Measurements from ENCODE around the gene GSTK1. TPM values are rescaled to one million over a fixed set of nuclear protein-coding genes. Genes with fewer than 3 reads are reported as not detected.

The GSTK1 gene
- total and polyA plus RNA-seq, 10 of the 15 experiments (the other 5 are each of a cell fraction or from before 2014, with no cell fraction given), result 76.2 to 166 (median 127) TPM

GRCh38 chr7:143243111-143243510, 20.1 kb upstream of the GSTK1 start (continued):
- TF ChIP-seq, protein P1, sequence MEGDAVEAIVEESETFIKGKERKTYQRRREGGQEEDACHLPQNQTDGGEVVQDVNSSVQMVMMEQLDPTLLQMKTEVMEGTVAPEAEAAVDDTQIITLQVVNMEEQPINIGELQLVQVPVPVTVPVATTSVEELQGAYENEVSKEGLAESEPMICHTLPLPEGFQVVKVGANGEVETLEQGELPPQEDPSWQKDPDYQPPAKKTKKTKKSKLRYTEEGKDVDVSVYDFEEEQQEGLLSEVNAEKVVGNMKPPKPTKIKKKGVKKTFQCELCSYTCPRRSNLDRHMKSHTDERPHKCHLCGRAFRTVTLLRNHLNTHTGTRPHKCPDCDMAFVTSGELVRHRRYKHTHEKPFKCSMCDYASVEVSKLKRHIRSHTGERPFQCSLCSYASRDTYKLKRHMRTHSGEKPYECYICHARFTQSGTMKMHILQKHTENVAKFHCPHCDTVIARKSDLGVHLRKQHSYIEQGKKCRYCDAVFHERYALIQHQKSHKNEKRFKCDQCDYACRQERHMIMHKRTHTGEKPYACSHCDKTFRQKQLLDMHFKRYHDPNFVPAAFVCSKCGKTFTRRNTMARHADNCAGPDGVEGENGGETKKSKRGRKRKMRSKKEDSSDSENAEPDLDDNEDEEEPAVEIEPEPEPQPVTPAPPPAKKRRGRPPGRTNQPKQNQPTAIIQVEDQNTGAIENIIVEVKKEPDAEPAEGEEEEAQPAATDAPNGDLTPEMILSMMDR (IDR thresholded peaks at IDR 0.05 in 2 of 3, conservative IDR thresholded peaks at IDR 0.05 in 1 of 3; ENCODE audit: control insufficient read depth in 2 of 3, extremely low read depth in 1 of 3, insufficient read depth in 1 of 3, low read depth in 3 of 3, low read length in 3 of 3), result no peak

GRCh38 chr7:143243614-143244013, 19.6 kb upstream of the GSTK1 start:
- SMC1A ChIA-PET (ENCODE audit: uncharacterized antibody, unreplicated experiment), result interaction anchor here (1.1 to 1.5 kb wide), 2 partner anchors 65 to 173 kb away, joined by 3 read pairs; no protein-coding TSS in a partner anchor
- TF ChIP-seq FOXM1 (IDR thresholded peaks at IDR 0.05; ENCODE audit: low read depth, low read length) (no peak), KDM1A (IDR thresholded peaks at IDR 0.05; ENCODE audit: borderline replicate concordance) (no peak), BCL11A (IDR thresholded peaks at IDR 0.05; ENCODE audit: low read depth, low read length) (no peak), NR2C2 (IDR thresholded peaks at IDR 0.05; ENCODE audit: borderline replicate concordance, control insufficient read depth, insufficient read length, low read depth) (no peak), TBL1XR1 (IDR thresholded peaks at IDR 0.05; ENCODE audit: low read depth, low read length) (no peak), CEBPZ (IDR thresholded peaks at IDR 0.05; ENCODE audit: low read depth, low read length) (no peak), GATAD2B (conservative IDR thresholded peaks at IDR 0.05; ENCODE audit: low read depth) (no peak), YY1 (IDR thresholded peaks at IDR 0.05; ENCODE audit: low read depth, low read length) (no peak), RCOR1 (conservative IDR thresholded peaks at IDR 0.05; ENCODE audit: low read depth, low read length) (no peak), MXI1 (IDR thresholded peaks at IDR 0.05; ENCODE audit: low read depth, low read length) (no peak), SMC3 (IDR thresholded peaks at IDR 0.05; ENCODE audit: borderline replicate concordance, low read length) (no peak), ZBED1 (IDR thresholded peaks at IDR 0.05; ENCODE audit: borderline replicate concordance) (no peak), PBX3 (IDR thresholded peaks at IDR 0.05; ENCODE audit: insufficient replicate concordance, low read depth, low read length) (no peak)

More at GRCh38 chr7:143243614-143244013, 19.6 kb upstream of the GSTK1 start:
- DNase-seq (ENCODE audit: low read depth, low spot score) (no peak), FAIRE-seq (no peak), ATAC-seq (no peak)
- Histone ChIP-seq H3K36me3 (ENCODE audit: control insufficient read depth in 2 of 2, insufficient read depth in 2 of 2, low read length in 1 of 2) (no peaks in the 10 kb centered on the region), H3K9ac (ENCODE audit: control insufficient read depth, insufficient read depth, low read length) (no peak overlapping the region), H3K27me3 (replicated peaks in 1 of 2; ENCODE audit: control insufficient read depth in 2 of 2, insufficient read depth in 2 of 2, low read length in 1 of 2) (no peaks in the 10 kb centered on the region), H3K79me2 (ENCODE audit: control insufficient read depth, insufficient read depth, low read length) (no peaks in the 10 kb centered on the region), H2AFZ (ENCODE audit: control insufficient read depth, low read depth, low read length) (no peak overlapping the region), H3K9me3 (replicated peaks; ENCODE audit: control insufficient read depth, insufficient read depth, low read length) (no peaks in the 10 kb centered on the region), H3K4me1 (ENCODE audit: control insufficient read depth, insufficient read depth, low read length) (no peaks in the 10 kb centered on the region), H3K4me3 (no peak overlapping the region), H4K20me1 (ENCODE audit: control insufficient read depth, insufficient read depth) (no peaks in the 10 kb centered on the region), H3K4me2 (ENCODE audit: control insufficient read depth, insufficient read depth) (no peak overlapping the region), H3K27ac (ENCODE audit: control insufficient read depth, insufficient read depth) (no peak overlapping the region)
- WGBS (ENCODE audit: insufficient coverage, insufficient replicate concordance, low lambda C conversion rate, missing lambda C conversion rate), result 37% methylated on average over 3 of the region's 3 CpGs
- in situ Hi-C loops (cut with MboI) (no loop called here), intact Hi-C loops (cut with micrococcal nuclease; ENCODE audit: unreplicated experiment) (loop anchor here (10.0 kb wide), 1 partner anchor 881 kb away; the partner anchor contains the start of gene OR2A14)
- CTCF ChIA-PET, result interaction anchor here (1.0 to 6.9 kb wide), 4 partner anchors 44 to 172 kb away, joined by 3 to 124 read pairs (median 4); partner anchors contain the start of gene CASP2
- POLR2A ChIA-PET, result interaction anchor here (0.6 kb wide), 2 partner anchors 231 to 610 kb away, joined by 3 to 4 read pairs; no protein-coding TSS in a partner anchor
- BruUV-seq (replicated peaks), result no TSS peak
- RAD21 ChIA-PET (ENCODE audit: unreplicated experiment), result interaction anchor here (0.9 to 1.4 kb wide), 3 partner anchors 61 to 180 kb away, joined by 3 to 4 read pairs (median 4); no protein-coding TSS in a partner anchor
